A549 (cell line): ENCODE results near the gene ITIH3. TPM values are rescaled to one million over a fixed set of nuclear protein-coding genes. Genes with fewer than 3 reads are reported as not detected.

Source experiments
- ATAC-seq, 2 experiments: fragments of 200-7000 bp in 1 of 2; fragments of >200 bp in 1 of 2; cut with Nextera tagmentation in 1 of 2; cut with Tn5 transposase in 1 of 2; 3 replicates each; pipeline versions ENCODE4 v1.8.0 to v1.9.1; 2018 to 2020; ENCODE audit warnings: mild to moderate bottlenecking in 1 of 2, moderate library complexity in 1 of 2
- CTCF ChIA-PET: fragments of 300-600 bp; sonication (Branson Sonifier 250); formaldehyde crosslinking; extraction: SDS; loops from one replicate; lab custom pipeline; 2021; ENCODE audit warnings: antibody characterized with exemption, inconsistent platforms; lab: Yijun Ruan, JAX
- POLR2A ChIA-PET: fragments of 350-600 bp; formaldehyde crosslinking; extraction: SDS; loops from one replicate; lab custom pipeline; 2021; ENCODE audit warnings: antibody characterized with exemption, inconsistent platforms; lab: Yijun Ruan, JAX
- DNase-seq, 2 experiments: peaks; one replicate each; pipeline versions ENCODE4 v3.0.0 to v3.0.0-alpha.2; 2011 to 2016; ENCODE audit warnings: low read depth in 1 of 2, low spot score in 1 of 2
- FAIRE-seq: peaks from 2 replicates; lab custom pipeline; 2011; peaks lifted over from hg19 to GRCh38; lab: Jason Lieb, UNC
- H3K27ac ChIP-seq, 2 experiments: fragments of >200 bp; sonication (Bioruptor Twin); formaldehyde crosslinking; 3 replicates each; pipeline ENCODE4 v1.5.1; 2016 to 2017
- H3K4me1 ChIP-seq: fragments of >200 bp; sonication (Bioruptor Twin); formaldehyde crosslinking; 3 replicates; pipeline ENCODE4 v1.6.1; 2016
- H3K4me2 ChIP-seq: fragments of >200 bp; sonication (Bioruptor Twin); formaldehyde crosslinking; 3 replicates; pipeline ENCODE4 v1.6.1; 2016
- H3K4me3 ChIP-seq: fragments of >200 bp; sonication (Bioruptor Twin); formaldehyde crosslinking; 3 replicates; pipeline ENCODE4 v1.5.1; 2016
- H3K9me3 ChIP-seq: fragments of >200 bp; sonication (Bioruptor Twin); formaldehyde crosslinking; 3 replicates; pipeline ENCODE4 v1.6.1; 2016
- CHD4 ChIP-seq: fragments of 200-600 bp; sonication (generic); IDR thresholded peaks from 2 replicates; pipeline ENCODE4 v1.6.1; 2016; ENCODE audit warnings: antibody characterized with exemption, mild to moderate bottlenecking, borderline replicate concordance
- FOSB ChIP-seq: fragments of 250-450 bp; sonication (Bioruptor Pico); IDR thresholded peaks from 2 replicates; pipeline ENCODE4 v1.5.0; 2020; ENCODE audit warnings: mild to moderate bottlenecking, moderate library complexity
- FOSL2 ChIP-seq, 2 experiments: fragments of 450-650 bp in 1 of 2; fragments of >200 bp in 1 of 2; sonication (Bioruptor Twin) in 1 of 2; formaldehyde crosslinking; IDR thresholded peaks; 2 replicates each; pipeline versions ENCODE4 v1.5.0 to v1.6.1; 2016 to 2020; ENCODE audit warnings: mild to moderate bottlenecking in 1 of 2, moderate library complexity in 1 of 2
- HDAC2 ChIP-seq: fragments of 200-600 bp; sonication (generic); IDR thresholded peaks from 2 replicates; pipeline ENCODE4 v1.6.1; 2016
- MAFK ChIP-seq: fragments of 450-650 bp; IDR thresholded peaks from 2 replicates; pipeline ENCODE4 v1.6.1; 2014; ENCODE audit not compliant: partially characterized antibody
- NPAS2 ChIP-seq: fragments of 250-450 bp; sonication (Bioruptor Pico); IDR thresholded peaks from 2 replicates; pipeline ENCODE4 v1.8.0; 2022; ENCODE audit warnings: mild to moderate bottlenecking, moderate library complexity, borderline replicate concordance
- RARB ChIP-seq: fragments of 250-450 bp; sonication (Bioruptor Pico); IDR thresholded peaks from 2 replicates; pipeline ENCODE4 v1.8.0; 2021; ENCODE audit warnings: mild to moderate bottlenecking, moderate library complexity
- SMC3 ChIP-seq: fragments of >200 bp; sonication (Bioruptor Twin); formaldehyde crosslinking; IDR thresholded peaks from 3 replicates; pipeline ENCODE4 v1.6.1; 2018; ENCODE audit warnings: inconsistent platforms
- SREBF2 ChIP-seq: fragments of 450-650 bp; IDR thresholded peaks from 2 replicates; pipeline ENCODE4 v1.6.1; 2014; ENCODE audit warnings: mild to moderate bottlenecking, moderate library complexity
- ZC3H11A ChIP-seq: fragments of 450-650 bp; IDR thresholded peaks from 2 replicates; pipeline ENCODE4 v1.6.1; 2014; ENCODE audit warnings: antibody characterized with exemption, mild to moderate bottlenecking
- WGBS: methylation state at CpG from one replicate; pipeline ENCODE4 v1.1.6; 2017; ENCODE audit errors: missing lambda C conversion rate; 5-methylcytosine and 5-hydroxymethylcytosine counted together
- polyA plus RNA-seq, 4 experiments: library from polyadenylated mRNA; depleted of rRNA in 3 of 4; stranded (reverse); fragments of >200 nt; fragmentation: RNase III in 1 of 4; extraction: RNeasy Plus Mini Kit Qiagen cat#74134 plus additional on column Dnase treatment in 1 of 4; gene quantifications; 2 replicates in 3 of 4; 3 replicates in 1 of 4; pipeline ENCODE4 v1.2.3, GENCODE V29; 2011 to 2017
- TF ChIP-seq, protein P1 (sequence below): fragments of 250-450 bp; sonication (Bioruptor Pico); IDR thresholded peaks from 2 replicates; pipeline ENCODE4 v1.5.0; 2020; ENCODE audit warnings: low read depth, mild to moderate bottlenecking, moderate library complexity
- TF ChIP-seq, protein P2 (sequence below): IDR thresholded peaks from 2 replicates; pipeline ENCODE4 v1.6.1; 2012; ENCODE audit warnings: low read depth, borderline replicate concordance
- TF ChIP-seq, protein P3 (sequence below): fragments of >200 bp; sonication (Bioruptor Twin); formaldehyde crosslinking; IDR thresholded peaks from 3 replicates; pipeline ENCODE4 v1.5.1; 2016
- TF ChIP-seq, protein P4 (sequence below): fragments of 150-350 bp; IDR thresholded peaks from 2 replicates; pipeline ENCODE4 v1.6.1; 2014; ENCODE audit warnings: low read depth, mild to moderate bottlenecking, low read length
- TF ChIP-seq, protein P5 (sequence below): fragments of >200 bp; sonication (Bioruptor Twin); formaldehyde crosslinking; IDR thresholded peaks from 2 replicates; pipeline ENCODE4 v1.6.1; 2016

ITIH3 gene
- polyA plus RNA-seq, 2 of the 4 experiments (the other 2 are of a cell fraction), result 0.09 TPM; not detected in 1

DNA sequence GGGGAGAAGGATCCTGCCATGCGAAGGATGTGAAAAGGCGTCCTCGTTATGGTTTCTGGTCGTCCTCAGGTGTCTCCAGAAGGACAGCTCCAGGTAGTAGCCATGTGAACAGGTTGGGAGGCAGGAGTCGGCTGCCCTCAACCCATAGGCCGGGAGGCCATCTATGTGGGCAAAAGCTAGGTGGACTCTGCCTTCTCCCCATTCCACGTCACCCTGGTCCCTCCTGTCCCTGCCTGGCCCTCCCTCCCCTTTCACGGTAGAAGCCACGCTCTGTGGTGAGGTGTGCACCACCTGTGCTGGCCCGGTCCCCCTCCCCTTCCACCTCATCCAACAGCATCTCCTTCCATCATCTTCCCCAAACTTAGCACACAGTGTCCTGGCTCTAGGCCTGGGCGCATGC lies 16.3 kb downstream of the ITIH3 start (continued):
- TF ChIP-seq, protein P1, sequence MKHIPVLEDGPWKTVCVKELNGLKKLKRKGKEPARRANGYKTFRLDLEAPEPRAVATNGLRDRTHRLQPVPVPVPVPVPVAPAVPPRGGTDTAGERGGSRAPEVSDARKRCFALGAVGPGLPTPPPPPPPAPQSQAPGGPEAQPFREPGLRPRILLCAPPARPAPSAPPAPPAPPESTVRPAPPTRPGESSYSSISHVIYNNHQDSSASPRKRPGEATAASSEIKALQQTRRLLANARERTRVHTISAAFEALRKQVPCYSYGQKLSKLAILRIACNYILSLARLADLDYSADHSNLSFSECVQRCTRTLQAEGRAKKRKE, result no peak

DNA sequence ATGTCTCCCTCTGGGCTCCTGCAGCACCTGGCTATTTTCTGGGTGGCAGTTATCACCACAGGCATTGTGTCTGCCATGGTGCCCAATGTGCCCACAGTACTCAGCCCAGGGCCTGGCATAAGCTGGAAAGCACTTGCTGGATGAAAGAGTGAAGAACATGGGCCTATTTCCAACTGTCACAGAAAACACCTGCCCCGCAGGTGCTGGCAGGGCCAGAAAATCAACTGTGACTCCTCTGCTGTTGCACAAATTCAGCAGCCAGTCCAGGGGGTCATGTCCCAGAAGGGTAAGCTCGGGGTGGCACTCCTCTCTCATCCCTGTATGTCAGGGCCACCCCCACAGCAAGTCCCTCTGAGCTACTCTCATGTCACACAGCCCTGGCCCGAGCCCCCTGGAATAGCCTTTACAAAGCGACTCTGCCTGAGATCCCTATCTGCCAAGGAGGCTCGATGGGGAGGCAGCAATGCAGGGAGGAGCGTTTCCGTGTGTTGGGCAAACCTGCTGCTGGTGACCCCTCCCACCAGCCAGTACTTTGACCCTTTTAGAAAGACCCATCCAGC lies 16.9 kb downstream of the ITIH3 start:
- DNase-seq, result no peak
- no peaks in the 10 kb centered on the region for H3K9me3 ChIP-seq
- no peak overlapping the region for H3K27ac ChIP-seq
- no peaks in the 10 kb centered on the region for H3K4me1 ChIP-seq
- 48% methylated on average over 5 of the region's 7 CpGs for WGBS
- ChIA-PET CTCF (interaction anchor here (2.3 kb wide), 1 partner anchor 9 kb away, joined by 6 read pairs; no protein-coding TSS in a partner anchor), POLR2A (no interaction called here)
- no peak overlapping the region for H3K4me2 ChIP-seq
- TF ChIP-seq CHD4 (no peak), SMC3 (no peak)
- no peak overlapping the region for H3K4me3 ChIP-seq
- no peak for FAIRE-seq
- ATAC-seq, result no peak

DNA sequence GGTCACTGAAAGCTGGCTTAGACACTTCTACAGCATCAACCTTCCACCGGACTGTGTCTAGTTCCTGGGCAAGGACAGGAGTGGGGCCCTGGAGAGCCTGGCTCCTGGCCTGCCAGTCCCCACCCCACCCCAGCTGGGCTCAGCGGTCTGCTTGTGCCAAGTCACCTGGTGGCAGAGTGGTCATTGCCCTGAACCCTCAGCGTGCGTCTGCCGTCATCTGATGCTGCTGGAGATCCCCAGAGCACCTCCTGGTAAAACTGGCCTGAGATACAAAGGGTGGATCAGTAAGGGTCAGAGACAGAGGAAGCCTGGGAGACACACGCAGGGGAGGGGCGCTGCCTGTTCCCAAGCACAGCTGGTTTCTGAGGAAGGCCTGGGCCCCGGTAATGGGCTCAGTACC lies 19.2 kb downstream of the ITIH3 start:
- Histone ChIP-seq H3K27ac (no peak overlapping the region), H3K9me3 (no peaks in the 10 kb centered on the region), H3K4me3 (no peak overlapping the region), H3K4me2 (no peak overlapping the region), H3K4me1 (no peaks in the 10 kb centered on the region)
- ATAC-seq, result no peak
- no peak for FAIRE-seq
- 78% methylated on average over 3 of the region's 8 CpGs for WGBS
- TF ChIP-seq, protein P2, sequence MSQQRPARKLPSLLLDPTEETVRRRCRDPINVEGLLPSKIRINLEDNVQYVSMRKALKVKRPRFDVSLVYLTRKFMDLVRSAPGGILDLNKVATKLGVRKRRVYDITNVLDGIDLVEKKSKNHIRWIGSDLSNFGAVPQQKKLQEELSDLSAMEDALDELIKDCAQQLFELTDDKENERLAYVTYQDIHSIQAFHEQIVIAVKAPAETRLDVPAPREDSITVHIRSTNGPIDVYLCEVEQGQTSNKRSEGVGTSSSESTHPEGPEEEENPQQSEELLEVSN, result no peak
- TF ChIP-seq FOSL2 (IDR thresholded peaks at IDR 0.05), result no peak
- no peak for TF ChIP-seq FOSL2 (CRISPR knock-in tag; IDR thresholded peaks at IDR 0.05)
- no peak for TF ChIP-seq NPAS2
- no peak for TF ChIP-seq RARB
- no peak for TF ChIP-seq ZC3H11A
- TF ChIP-seq FOSB (CRISPR knock-in tag), result no peak
- TF ChIP-seq, protein P3, sequence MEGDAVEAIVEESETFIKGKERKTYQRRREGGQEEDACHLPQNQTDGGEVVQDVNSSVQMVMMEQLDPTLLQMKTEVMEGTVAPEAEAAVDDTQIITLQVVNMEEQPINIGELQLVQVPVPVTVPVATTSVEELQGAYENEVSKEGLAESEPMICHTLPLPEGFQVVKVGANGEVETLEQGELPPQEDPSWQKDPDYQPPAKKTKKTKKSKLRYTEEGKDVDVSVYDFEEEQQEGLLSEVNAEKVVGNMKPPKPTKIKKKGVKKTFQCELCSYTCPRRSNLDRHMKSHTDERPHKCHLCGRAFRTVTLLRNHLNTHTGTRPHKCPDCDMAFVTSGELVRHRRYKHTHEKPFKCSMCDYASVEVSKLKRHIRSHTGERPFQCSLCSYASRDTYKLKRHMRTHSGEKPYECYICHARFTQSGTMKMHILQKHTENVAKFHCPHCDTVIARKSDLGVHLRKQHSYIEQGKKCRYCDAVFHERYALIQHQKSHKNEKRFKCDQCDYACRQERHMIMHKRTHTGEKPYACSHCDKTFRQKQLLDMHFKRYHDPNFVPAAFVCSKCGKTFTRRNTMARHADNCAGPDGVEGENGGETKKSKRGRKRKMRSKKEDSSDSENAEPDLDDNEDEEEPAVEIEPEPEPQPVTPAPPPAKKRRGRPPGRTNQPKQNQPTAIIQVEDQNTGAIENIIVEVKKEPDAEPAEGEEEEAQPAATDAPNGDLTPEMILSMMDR, result no peak
- TF ChIP-seq, protein P4, sequence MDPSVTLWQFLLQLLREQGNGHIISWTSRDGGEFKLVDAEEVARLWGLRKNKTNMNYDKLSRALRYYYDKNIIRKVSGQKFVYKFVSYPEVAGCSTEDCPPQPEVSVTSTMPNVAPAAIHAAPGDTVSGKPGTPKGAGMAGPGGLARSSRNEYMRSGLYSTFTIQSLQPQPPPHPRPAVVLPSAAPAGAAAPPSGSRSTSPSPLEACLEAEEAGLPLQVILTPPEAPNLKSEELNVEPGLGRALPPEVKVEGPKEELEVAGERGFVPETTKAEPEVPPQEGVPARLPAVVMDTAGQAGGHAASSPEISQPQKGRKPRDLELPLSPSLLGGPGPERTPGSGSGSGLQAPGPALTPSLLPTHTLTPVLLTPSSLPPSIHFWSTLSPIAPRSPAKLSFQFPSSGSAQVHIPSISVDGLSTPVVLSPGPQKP, result no peak
- TF ChIP-seq, protein P5, sequence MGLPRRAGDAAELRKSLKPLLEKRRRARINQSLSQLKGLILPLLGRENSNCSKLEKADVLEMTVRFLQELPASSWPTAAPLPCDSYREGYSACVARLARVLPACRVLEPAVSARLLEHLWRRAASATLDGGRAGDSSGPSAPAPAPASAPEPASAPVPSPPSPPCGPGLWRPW, result no peak
- no peak for TF ChIP-seq HDAC2
- POLR2A ChIA-PET, result no interaction called here
- CTCF ChIA-PET, result no interaction called here
- no peak for DNase-seq

DNA sequence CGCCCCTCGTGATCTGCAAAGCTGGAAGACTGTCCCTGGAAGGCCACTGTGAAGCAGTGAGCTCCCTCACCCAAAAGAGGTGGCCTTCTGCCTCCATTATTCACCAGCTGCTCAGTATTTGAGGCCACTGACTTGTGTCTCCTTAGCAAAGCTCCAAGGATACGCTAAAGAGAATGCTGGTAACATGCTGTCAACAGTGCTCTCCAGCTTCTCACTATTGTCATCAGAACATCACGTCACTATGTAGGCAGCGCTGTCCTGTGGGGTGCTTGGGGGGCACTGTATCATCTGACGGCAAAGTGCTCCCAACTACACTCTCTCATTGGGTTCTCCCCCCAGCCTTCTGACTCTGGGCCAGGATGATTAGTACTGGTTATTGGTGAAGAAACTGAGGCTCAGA lies 21.6 kb downstream of the ITIH3 start:
- Histone ChIP-seq H3K27ac (no peak overlapping the region), H3K4me3 (no peak overlapping the region), H3K4me2 (no peak overlapping the region), H3K9me3 (no peaks in the 10 kb centered on the region), H3K4me1 (no peaks in the 10 kb centered on the region)
- DNase-seq (no peak), FAIRE-seq (no peak), ATAC-seq (no peak)
- TF ChIP-seq SMC3 (no peak), SREBF2 (no peak), RARB (no peak), MAFK (no peak)
- TF ChIP-seq, protein P5, result no peak
- ChIA-PET CTCF (interaction anchor here (0.6 to 3.5 kb wide), 3 partner anchors 23 to 72 kb away, joined by 3 to 11 read pairs (median 4); partner anchors contain the start of gene ITIH3), POLR2A (no interaction called here)
- WGBS, result 84% methylated on average over 4 of the region's 6 CpGs
